ENCODE data around the gene HLA-DOA. TPM values are rescaled to one million over a fixed set of nuclear protein-coding genes. Genes with fewer than 3 reads are reported as not detected.

Gene HLA-DOA
- total and polyA plus RNA-seq, 2 of the 8 experiments (the other 6 are each of a cell fraction or from before 2014, with no cell fraction given): 23.7 to 89.0 TPM

DNA sequence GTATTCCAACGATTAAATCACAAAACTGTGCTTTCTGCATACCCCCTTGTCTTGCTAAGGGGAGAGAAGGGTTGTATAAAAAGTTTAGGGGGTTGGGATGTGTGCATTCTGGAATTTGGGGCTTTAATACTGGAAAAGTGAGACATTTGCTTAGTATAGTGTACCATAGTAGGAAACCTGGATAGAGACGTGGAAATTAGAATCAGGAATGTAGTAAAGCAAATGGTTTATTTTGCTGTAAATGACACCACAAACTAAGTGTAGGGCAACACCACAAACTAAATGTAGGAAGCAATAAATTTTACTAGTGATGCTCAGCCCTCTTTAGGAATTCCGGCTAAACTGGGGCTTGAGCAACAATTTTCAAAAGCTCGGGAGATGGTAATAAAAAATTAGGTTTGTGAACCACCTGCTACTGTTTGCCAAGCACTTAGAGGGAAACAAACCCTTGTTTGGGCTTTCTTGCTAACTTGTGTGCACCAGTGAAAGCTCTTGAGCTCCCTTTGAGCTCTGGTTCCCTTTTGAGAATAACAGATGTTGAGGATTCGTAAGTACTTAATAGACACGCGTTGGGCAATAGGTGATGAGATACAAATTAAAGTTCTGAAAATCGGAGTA is 27.2 kb downstream of the HLA-DOA start:
- no peak for DNase-seq (ENCODE audit: low read depth in 1 of 2, low spot score in 2 of 2)
- no peak for TF ChIP-seq ZNF274 (IDR thresholded peaks at IDR 0.05; ENCODE audit: borderline replicate concordance, extremely low read depth, low read length)
- TF ChIP-seq CHD2 (IDR thresholded peaks at IDR 0.05; ENCODE audit: low read length): peak; percentile 10; the same call in 1 of the 2 replicates
- TF ChIP-seq ATF3 (IDR thresholded peaks at IDR 0.05; ENCODE audit: insufficient read depth, low read depth, low read length): no peak
- no peak for TF ChIP-seq TAF7 (optimal IDR thresholded peaks at IDR 0.05; ENCODE audit: borderline replicate concordance, low read depth, low read length)
- TF ChIP-seq POLR2A (IDR thresholded peaks at IDR 0.05; ENCODE audit: control extremely low read depth in 1 of 2, low read depth in 2 of 2, low read length in 2 of 2): peak in 1 of 2 experiments; percentile 86; a peak in 1 of 3 replicates
- no peak for TF ChIP-seq JUND (IDR thresholded peaks at IDR 0.05; ENCODE audit: low read length)
- TF ChIP-seq CTBP2 (IDR thresholded peaks at IDR 0.05; ENCODE audit: borderline replicate concordance, insufficient read depth, insufficient read length, low read length): no peak
- TF ChIP-seq CBX8 (IDR thresholded peaks at IDR 0.05; ENCODE audit: borderline replicate concordance, low read depth, low read length): no peak
- no peak for TF ChIP-seq TBP (IDR thresholded peaks at IDR 0.05; ENCODE audit: low read depth, low read length)
- peak; percentile 41; the same call in 1 of the 2 replicates for TF ChIP-seq POLR2AphosphoS5 (IDR thresholded peaks at IDR 0.05; ENCODE audit: low read depth, low read length)
- TF ChIP-seq ASH2L (IDR thresholded peaks at IDR 0.05; ENCODE audit: low read length): no peak
- H2AFZ ChIP-seq (ENCODE audit: low read length): no peak overlapping the region
- H3K4me2 ChIP-seq (ENCODE audit: insufficient read depth in 1 of 2, low read depth in 2 of 2, low read length in 2 of 2): no peak overlapping the region
- no peak overlapping the region for H4K5ac ChIP-seq (ENCODE audit: insufficient read length, low read depth, low read length)
- H2AK5ac ChIP-seq (ENCODE audit: low read depth, low read length): no peak overlapping the region
- H2BK120ac ChIP-seq (replicated peaks; ENCODE audit: low read depth, low read length): no peak overlapping the region
- H2BK12ac ChIP-seq (ENCODE audit: low read depth, low read length): no peak overlapping the region
- H3K4ac ChIP-seq (replicated peaks; ENCODE audit: insufficient read length, low read depth, low read length): no peak overlapping the region
- H3K4me3 ChIP-seq (ENCODE audit: extremely low read depth in 1 of 4, insufficient read depth in 2 of 4, low read depth in 3 of 4, low read length in 4 of 4): no peak overlapping the region
- H3K27me3 ChIP-seq (replicated peaks in 1 of 4; ENCODE audit: control insufficient read depth in 3 of 4, extremely low read depth in 1 of 4, insufficient read depth in 3 of 4, low read length in 3 of 4): no peaks in the 10 kb centered on the region
- H3K4me1 ChIP-seq (replicated peaks in 1 of 4; ENCODE audit: control insufficient read depth in 3 of 4, insufficient read depth in 4 of 4, low read length in 3 of 4): 0 out of 7 replicates have a peak, but pooled peaks cover 0 to 2% (median 0%) of the 10 kb centered on the region in 4 experiments
- H2BK5ac ChIP-seq (ENCODE audit: low read depth, low read length): no peak overlapping the region
- no peaks in the 10 kb centered on the region for H3K23me2 ChIP-seq (ENCODE audit: low read depth, low read length)
- POLR2A ChIA-PET (ENCODE audit: partially characterized antibody): interaction anchor here (0.7 to 33.3 kb wide), 12 partner anchors 2 to 191 kb away, joined by 3 to 1158 read pairs (median 4); partner anchors contain the start of genes BRD2, HLA-DMA and HLA-DOA
- no peaks in the 10 kb centered on the region for H3K9me3 ChIP-seq (ENCODE audit: insufficient read depth in 2 of 2, low read depth in 1 of 2, low read length in 1 of 2)
- no peak overlapping the region for H3K27ac ChIP-seq (ENCODE audit: low read depth, low read length)
- no peak overlapping the region for H4K91ac ChIP-seq (replicated peaks; ENCODE audit: insufficient read length, low read length)
- H3K23ac ChIP-seq (ENCODE audit: insufficient read length): no peak overlapping the region
- H3K79me2 ChIP-seq (ENCODE audit: control insufficient read depth in 1 of 2, insufficient read depth in 2 of 2, low read length in 2 of 2): peaks cover 0 to 25% of the 10 kb centered on the region in 2 experiments; a peak in 2 of 4 replicates
- no peak overlapping the region for H4K8ac ChIP-seq (ENCODE audit: extremely low read depth, insufficient read depth, low read length)
- H3K9ac ChIP-seq (replicated peaks in 1 of 4; ENCODE audit: extremely low read depth in 1 of 4, low read depth in 3 of 4, low read length in 3 of 4): no peak overlapping the region
- H2BK20ac ChIP-seq (ENCODE audit: low read length): no peak overlapping the region
- peaks cover 24 to 28% of the 10 kb centered on the region in 2 experiments for H4K20me1 ChIP-seq (replicated peaks in 1 of 2; ENCODE audit: control insufficient read depth in 1 of 2, insufficient read depth in 2 of 2, low read length in 2 of 2)
- no peak for FAIRE-seq
- CTCF ChIA-PET (ENCODE audit: partially characterized antibody): interaction anchor here (0.8 to 6.6 kb wide), 7 partner anchors 12 to 319 kb away, joined by 3 to 110 read pairs (median 3); partner anchors contain the start of gene BRD2
- H2BK15ac ChIP-seq (ENCODE audit: low read length): no peak overlapping the region
- 83% methylated on average over 8 of the region's 8 CpGs; no CpG with 5 or more reads in 1 of the 2 experiments for WGBS, 2 experiments (ENCODE audit: extremely low coverage in 1 of 2, insufficient coverage in 1 of 2, insufficient read length in 1 of 2, insufficient replicate concordance in 2 of 2, low coverage in 1 of 2, low lambda C conversion rate in 2 of 2, missing lambda C conversion rate in 1 of 2)
- no peak overlapping the region for H3K18ac ChIP-seq (ENCODE audit: extremely low read depth, low read length)
- H3K36me3 ChIP-seq (ENCODE audit: control insufficient read depth in 2 of 4, insufficient read depth in 4 of 4, low read length in 3 of 4): peaks cover 33 to 50% (median 42%) of the 10 kb centered on the region in 4 experiments
- no peak overlapping the region for H3K56ac ChIP-seq (replicated peaks; ENCODE audit: insufficient read length, low read depth, low read length)
- no peak overlapping the region for H3K14ac ChIP-seq (ENCODE audit: insufficient read length)
- H3K79me1 ChIP-seq (ENCODE audit: low read depth, low read length): peaks cover 6% of the 10 kb centered on the region

Data from H1 (cell line).